Mesodermal cell (in vitro differentiated cells): ENCODE measurements around the gene MANSC4.
"Not testable (repeated sequence)": the region's sequence is repeated elsewhere in the genome, so short reads cannot be mapped to it uniquely, and the experiment has no call there.

Experiments
- H3K27ac ChIP-seq: 2 replicates; pipeline ENCODE4 v1.7.0; 2013; ENCODE audit warnings: mild to moderate bottlenecking, low read depth, low read length, moderate library complexity; ENCODE audit not compliant: severe bottlenecking
- H3K36me3 ChIP-seq: 2 replicates; pipeline ENCODE4 v1.7.1; 2013; ENCODE audit warnings: mild to moderate bottlenecking, low read length, moderate library complexity; ENCODE audit not compliant: control insufficient read depth, insufficient read depth
- H3K4me1 ChIP-seq: one replicate; pipeline ENCODE4 v1.7.1; 2013; ENCODE audit warnings: mild to moderate bottlenecking, low read length; ENCODE audit not compliant: insufficient read depth, control insufficient read depth, poor library complexity, severe bottlenecking
- H3K4me3 ChIP-seq: 2 replicates; pipeline ENCODE4 v1.7.0; 2013; ENCODE audit warnings: low read length, control low read depth, mild to moderate bottlenecking; ENCODE audit not compliant: insufficient read depth, poor library complexity, severe bottlenecking; ENCODE audit errors: extremely low read depth
- H3K9me3 ChIP-seq: 2 replicates; pipeline ENCODE4 v1.7.1; 2013; ENCODE audit warnings: mild to moderate bottlenecking, low read length, moderate library complexity; ENCODE audit not compliant: control insufficient read depth
- WGBS, 2 experiments: methylation state at CpG; one replicate each; pipeline ENCODE4 v1.1.5; 2013; ENCODE audit warnings: missing lambda C conversion rate in 2 of 2; ENCODE audit not compliant: insufficient coverage in 2 of 2; 5-methylcytosine and 5-hydroxymethylcytosine counted together

Gene MANSC4

DNA sequence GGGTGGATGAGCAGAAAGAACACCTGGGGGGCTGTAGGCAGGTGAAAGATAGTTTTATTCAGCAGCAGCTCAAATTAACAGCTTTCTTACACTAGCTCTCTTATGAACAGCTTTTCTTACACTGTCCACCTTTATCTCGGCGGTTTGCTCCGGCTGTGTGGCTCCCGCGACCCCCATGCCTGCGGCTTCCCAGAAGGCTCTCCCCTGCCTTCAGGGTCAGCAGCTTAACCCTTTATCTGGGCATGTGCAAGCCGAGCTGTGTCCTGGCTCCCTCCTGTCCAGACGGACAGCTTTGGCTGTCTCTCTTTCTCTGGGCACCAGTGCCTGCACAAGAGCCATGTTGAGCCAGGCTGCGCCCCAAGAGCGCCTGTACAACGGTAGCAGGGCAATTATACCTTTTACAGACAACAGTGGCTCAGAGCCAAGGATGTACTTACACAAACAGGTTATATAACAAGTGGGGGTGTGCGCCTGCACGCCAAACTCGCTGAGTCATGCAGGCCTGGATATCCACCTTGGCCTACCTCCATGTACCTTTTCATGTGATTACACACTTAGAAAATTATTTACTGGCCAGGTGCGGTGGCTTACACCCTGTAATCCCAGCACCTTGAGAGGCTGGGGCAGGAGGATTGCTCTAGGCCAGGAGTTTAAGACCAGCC lies 28.5 kb downstream of the MANSC4 start:
- Histone ChIP-seq H3K27ac (no peak overlapping the region), H3K4me3 (no peak overlapping the region), H3K9me3 (no peaks in the 10 kb centered on the region), H3K36me3 (peaks cover 31% of the 10 kb centered on the region), H3K4me1 (no peaks in the 10 kb centered on the region)
- WGBS, 2 experiments: 90 to 95% methylated on average over 11 to 12 of the region's 15 CpGs

DNA sequence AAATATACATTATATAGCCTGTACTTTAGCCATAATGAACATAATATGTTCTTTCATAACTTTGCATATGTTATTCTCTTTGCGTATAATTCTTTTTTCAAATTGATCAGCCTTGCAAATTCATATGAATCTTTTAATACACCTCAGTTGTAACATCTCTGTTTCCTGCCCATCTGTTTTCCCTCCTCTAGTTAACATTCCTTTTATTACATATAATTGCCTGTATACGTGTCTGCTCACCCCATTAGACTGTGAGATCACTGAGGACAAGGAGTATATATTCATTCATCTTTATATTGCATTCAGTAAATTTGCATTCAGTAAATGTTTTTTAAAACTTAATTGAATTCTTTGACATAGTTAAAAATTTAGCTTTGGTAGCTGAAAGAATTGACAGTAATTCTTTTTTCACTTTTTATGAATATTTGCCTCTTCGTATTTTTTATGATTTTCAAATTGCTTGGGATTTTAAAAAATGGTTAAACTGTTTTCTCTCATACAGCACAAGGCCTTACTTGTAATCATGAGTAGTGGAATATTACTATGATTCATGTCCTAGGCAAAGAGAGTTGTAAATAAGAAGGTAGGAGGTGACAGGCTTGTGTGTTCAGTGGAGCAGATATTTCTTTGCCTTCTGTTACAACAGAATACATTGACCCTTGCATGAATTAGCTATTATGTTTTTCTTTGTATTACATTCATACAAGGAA lies 32.8 kb downstream of the MANSC4 start:
- Histone ChIP-seq H3K36me3 (peaks cover 45% of the 10 kb centered on the region), H3K4me3 (no peak overlapping the region), H3K27ac (no peak overlapping the region), H3K4me1 (no peaks in the 10 kb centered on the region), H3K9me3 (no peaks in the 10 kb centered on the region)
- 100% methylated on average over 1 of the region's 3 CpGs for WGBS, 2 experiments

GRCh38 chr12:27745734-27746133 lies 34.3 kb downstream of the MANSC4 start:
- not testable (repeated sequence) for H3K9me3 ChIP-seq, H3K4me1 ChIP-seq, H3K27ac ChIP-seq, H3K4me3 ChIP-seq
- no CpG with 5 or more reads among the region's 1 CpG for WGBS, 2 experiments
- H3K36me3 ChIP-seq: peaks cover 44% of the 10 kb centered on the region

DNA sequence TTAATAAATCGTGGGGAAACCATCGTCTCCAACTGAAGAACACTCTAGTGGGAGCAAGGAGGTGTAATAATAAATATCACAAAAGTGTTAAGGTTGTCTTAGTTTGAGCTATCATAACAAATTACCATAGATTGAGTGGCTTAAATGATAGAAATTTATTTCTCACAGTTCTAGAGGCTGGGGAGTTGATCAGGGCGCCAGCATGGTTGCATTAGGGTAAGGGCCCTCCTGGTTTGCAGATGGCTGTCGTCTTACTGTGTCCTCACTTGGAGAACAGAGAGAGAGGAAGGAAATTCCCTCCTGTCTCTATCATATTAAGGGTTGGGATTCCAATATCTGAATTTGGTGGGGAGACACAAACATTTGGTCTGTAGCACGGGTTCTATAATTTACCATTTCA lies 36.4 kb downstream of the MANSC4 start:
- no peaks in the 10 kb centered on the region for H3K9me3 ChIP-seq
- H3K27ac ChIP-seq: no peak overlapping the region
- H3K4me3 ChIP-seq: no peak overlapping the region
- peaks cover 57% of the 10 kb centered on the region for H3K36me3 ChIP-seq
- WGBS, 2 experiments: 80 to 100% methylated on average over 1 to 2 of the region's 5 CpGs
- H3K4me1 ChIP-seq: no peaks in the 10 kb centered on the region

GRCh38 chr12:27734321-27734720 lies 45.7 kb downstream of the MANSC4 start:
- H3K27ac ChIP-seq, H3K9me3 ChIP-seq, H3K4me1 ChIP-seq, H3K4me3 ChIP-seq: not testable (repeated sequence)
- 100% methylated on average over 2 to 4 of the region's 9 CpGs for WGBS, 2 experiments
- peaks cover 46% of the 10 kb centered on the region for H3K36me3 ChIP-seq

- peaks cover 40% of the 10 kb centered on the region for H3K36me3 ChIP-seq
- WGBS, 2 experiments: no CpG with 5 or more reads among the region's 1 CpG
These were observed 46.2 kb downstream of the MANSC4 start for GRCh38 chr12:27733791-27734190.

GRCh38 chr12:27733052-27733656 lies 46.9 kb downstream of the MANSC4 start:
- H3K27ac ChIP-seq: no peak overlapping the region
- H3K36me3 ChIP-seq: peaks cover 38% of the 10 kb centered on the region
- WGBS, 2 experiments: no CpG with 5 or more reads among the region's 3 CpGs
- H3K4me3 ChIP-seq: no peak overlapping the region
- no peaks in the 10 kb centered on the region for H3K9me3 ChIP-seq
- H3K4me1 ChIP-seq: no peaks in the 10 kb centered on the region

More at GRCh38 chr12:27733791-27734190, 46.2 kb downstream of the MANSC4 start:
- no peaks in the 10 kb centered on the region for H3K9me3 ChIP-seq
- H3K27ac ChIP-seq: no peak overlapping the region
- H3K4me1 ChIP-seq: no peaks in the 10 kb centered on the region
- no peak overlapping the region for H3K4me3 ChIP-seq

GRCh38 chr12:27732281-27732680 lies 47.8 kb downstream of the MANSC4 start:
- no peaks in the 10 kb centered on the region for H3K9me3 ChIP-seq
- H3K36me3 ChIP-seq: peaks cover 45% of the 10 kb centered on the region
- no CpG with 5 or more reads among the region's 2 CpGs for WGBS, 2 experiments

DNA sequence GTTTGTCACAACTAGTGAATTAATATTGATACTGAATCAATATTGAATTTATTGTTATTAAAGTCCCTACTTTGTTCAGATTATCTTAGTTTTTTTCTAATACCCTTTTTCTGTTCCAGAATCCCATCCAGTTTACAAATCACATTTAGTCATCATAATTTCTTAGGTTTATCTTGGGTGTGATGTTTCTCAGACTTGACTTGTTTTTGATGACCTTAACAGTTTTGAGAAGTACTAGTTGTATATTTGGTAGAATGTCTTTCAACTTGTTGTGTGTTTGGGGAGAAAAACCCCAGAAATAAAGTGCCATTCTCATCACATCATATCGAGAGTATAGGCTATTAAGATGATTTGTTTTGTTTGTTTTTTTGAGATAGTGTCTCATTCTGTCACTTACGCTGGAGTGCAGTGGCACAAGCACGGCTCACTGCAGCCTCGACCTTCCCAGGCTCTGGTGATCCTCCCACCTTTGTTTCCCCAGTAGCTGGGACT lies 49.9 kb downstream of the MANSC4 start:
- Histone ChIP-seq H3K4me3 (no peak overlapping the region), H3K36me3 (peaks cover 53% of the 10 kb centered on the region), H3K4me1 (no peaks in the 10 kb centered on the region), H3K27ac (no peak overlapping the region), H3K9me3 (no peaks in the 10 kb centered on the region)
- WGBS, 2 experiments: 91 to 100% methylated on average over 3 to 4 of the region's 4 CpGs

More at GRCh38 chr12:27732281-27732680, 47.8 kb downstream of the MANSC4 start:
- Histone ChIP-seq H3K4me1 (no peaks in the 10 kb centered on the region), H3K27ac (no peak overlapping the region), H3K4me3 (no peak overlapping the region)

DNA sequence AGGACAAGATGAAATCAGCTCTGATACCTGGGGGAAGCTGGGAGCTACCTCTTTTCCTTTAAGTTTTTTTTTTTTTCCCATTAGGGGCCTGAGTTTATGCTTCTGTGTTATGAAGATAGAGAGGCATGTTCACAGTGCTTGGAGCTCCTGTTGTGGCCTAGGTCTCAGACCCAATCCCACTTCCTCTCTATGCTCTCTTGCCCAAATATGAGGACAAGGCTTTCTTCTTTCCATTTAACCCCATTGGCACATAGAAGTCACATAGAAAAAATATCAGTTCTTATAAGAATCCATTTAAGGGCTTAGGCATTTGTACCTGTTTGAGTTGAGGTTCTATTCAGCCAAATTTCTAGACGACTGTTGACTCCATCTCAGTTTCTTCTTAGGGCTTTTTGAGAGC lies 56.8 kb downstream of the MANSC4 start:
- 100% methylated on average over 1 of the region's 1 CpG; no CpG with 5 or more reads in 1 of the 2 experiments for WGBS, 2 experiments
- H3K27ac ChIP-seq: no peak overlapping the region
- H3K4me1 ChIP-seq: no peaks in the 10 kb centered on the region

More for the DNA sequence above, 56.8 kb downstream of the MANSC4 start:
- Histone ChIP-seq H3K4me3 (no peak overlapping the region), H3K36me3 (peaks cover 70% of the 10 kb centered on the region), H3K9me3 (no peaks in the 10 kb centered on the region)
